Liver (tissue), 3 donors: Measurements from ENCODE around the gene SLC12A6.

Source experiments
- FOXA1 ChIP-seq: IDR thresholded peaks from 2 replicates; pipeline ENCODE4 v1.6.1; 2016; ENCODE audit warnings: antibody characterized with exemption
- GABPA ChIP-seq, 2 donors: IDR thresholded peaks in 1 of 2; conservative IDR thresholded peaks in 1 of 2; 2 replicates each; pipeline ENCODE4 v1.6.1; 2016; ENCODE audit warnings: antibody characterized with exemption in 2 of 2, mild to moderate bottlenecking in 1 of 2, moderate library complexity in 1 of 2
- RAD21 ChIP-seq, 2 donors: IDR thresholded peaks; 2 replicates each; pipeline ENCODE4 v1.6.1; 2016; ENCODE audit warnings: antibody characterized with exemption in 2 of 2, mild to moderate bottlenecking in 2 of 2
- YY1 ChIP-seq: IDR thresholded peaks from 2 replicates; pipeline ENCODE4 v1.6.1; 2016; ENCODE audit warnings: antibody characterized with exemption, mild to moderate bottlenecking
- TF ChIP-seq, protein P1 (sequence below): fragments of 150-350 bp; IDR thresholded peaks from 2 replicates; pipeline ENCODE4 v1.5.1; 2017; ENCODE audit warnings: improper control_type of control experiment, low read depth, low read length; ENCODE audit not compliant: missing input control
- TF ChIP-seq, protein P2 (sequence below): IDR thresholded peaks from 2 replicates; pipeline ENCODE4 v1.6.1; 2016; ENCODE audit warnings: antibody characterized with exemption
- TF ChIP-seq, protein P3 (sequence below): IDR thresholded peaks from 2 replicates; pipeline ENCODE4 v1.6.1; 2016; ENCODE audit warnings: antibody characterized with exemption
- donor health status: healthy.
- donor health status: healthy.

DNA sequence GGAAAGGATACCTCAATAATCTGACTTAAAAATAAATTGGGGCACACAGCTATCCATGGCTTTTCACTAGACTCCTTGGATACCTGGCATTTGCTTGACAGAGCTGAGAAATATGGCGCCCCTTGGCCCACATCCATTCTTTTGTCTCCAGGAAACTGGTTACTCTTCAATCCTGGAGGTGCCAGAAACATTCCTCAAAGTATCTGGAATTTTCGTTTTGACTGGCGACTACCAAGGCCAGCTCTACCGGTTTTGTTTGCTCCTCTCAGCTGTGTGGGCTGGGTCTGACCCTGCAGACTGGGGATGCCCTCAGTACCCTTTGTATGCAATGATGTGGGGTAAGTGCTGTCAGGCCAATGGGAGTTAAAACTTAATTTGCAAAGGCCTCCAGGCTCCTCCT, 154.6 kb downstream of the SLC12A6 start:
- TF ChIP-seq, protein P1, sequence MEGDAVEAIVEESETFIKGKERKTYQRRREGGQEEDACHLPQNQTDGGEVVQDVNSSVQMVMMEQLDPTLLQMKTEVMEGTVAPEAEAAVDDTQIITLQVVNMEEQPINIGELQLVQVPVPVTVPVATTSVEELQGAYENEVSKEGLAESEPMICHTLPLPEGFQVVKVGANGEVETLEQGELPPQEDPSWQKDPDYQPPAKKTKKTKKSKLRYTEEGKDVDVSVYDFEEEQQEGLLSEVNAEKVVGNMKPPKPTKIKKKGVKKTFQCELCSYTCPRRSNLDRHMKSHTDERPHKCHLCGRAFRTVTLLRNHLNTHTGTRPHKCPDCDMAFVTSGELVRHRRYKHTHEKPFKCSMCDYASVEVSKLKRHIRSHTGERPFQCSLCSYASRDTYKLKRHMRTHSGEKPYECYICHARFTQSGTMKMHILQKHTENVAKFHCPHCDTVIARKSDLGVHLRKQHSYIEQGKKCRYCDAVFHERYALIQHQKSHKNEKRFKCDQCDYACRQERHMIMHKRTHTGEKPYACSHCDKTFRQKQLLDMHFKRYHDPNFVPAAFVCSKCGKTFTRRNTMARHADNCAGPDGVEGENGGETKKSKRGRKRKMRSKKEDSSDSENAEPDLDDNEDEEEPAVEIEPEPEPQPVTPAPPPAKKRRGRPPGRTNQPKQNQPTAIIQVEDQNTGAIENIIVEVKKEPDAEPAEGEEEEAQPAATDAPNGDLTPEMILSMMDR: no peak
- TF ChIP-seq, protein P2, sequence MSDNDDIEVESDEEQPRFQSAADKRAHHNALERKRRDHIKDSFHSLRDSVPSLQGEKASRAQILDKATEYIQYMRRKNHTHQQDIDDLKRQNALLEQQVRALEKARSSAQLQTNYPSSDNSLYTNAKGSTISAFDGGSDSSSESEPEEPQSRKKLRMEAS: no peak
- TF ChIP-seq FOXA1 (no peak), YY1 (no peak), RAD21 (IDR thresholded peaks at IDR 0.05) (no peak), GABPA (IDR thresholded peaks at IDR 0.05 in 1 of 2, conservative IDR thresholded peaks at IDR 0.05 in 1 of 2) (no peak)
- TF ChIP-seq, protein P3, sequence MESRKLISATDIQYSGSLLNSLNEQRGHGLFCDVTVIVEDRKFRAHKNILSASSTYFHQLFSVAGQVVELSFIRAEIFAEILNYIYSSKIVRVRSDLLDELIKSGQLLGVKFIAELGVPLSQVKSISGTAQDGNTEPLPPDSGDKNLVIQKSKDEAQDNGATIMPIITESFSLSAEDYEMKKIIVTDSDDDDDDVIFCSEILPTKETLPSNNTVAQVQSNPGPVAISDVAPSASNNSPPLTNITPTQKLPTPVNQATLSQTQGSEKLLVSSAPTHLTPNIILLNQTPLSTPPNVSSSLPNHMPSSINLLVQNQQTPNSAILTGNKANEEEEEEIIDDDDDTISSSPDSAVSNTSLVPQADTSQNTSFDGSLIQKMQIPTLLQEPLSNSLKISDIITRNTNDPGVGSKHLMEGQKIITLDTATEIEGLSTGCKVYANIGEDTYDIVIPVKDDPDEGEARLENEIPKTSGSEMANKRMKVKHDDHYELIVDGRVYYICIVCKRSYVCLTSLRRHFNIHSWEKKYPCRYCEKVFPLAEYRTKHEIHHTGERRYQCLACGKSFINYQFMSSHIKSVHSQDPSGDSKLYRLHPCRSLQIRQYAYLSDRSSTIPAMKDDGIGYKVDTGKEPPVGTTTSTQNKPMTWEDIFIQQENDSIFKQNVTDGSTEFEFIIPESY: no peak
